Fibroblast of pulmonary artery (primary cell): ENCODE measurements around the gene TXLNB.

Experiments used
- DNase-seq: peaks from one replicate; pipeline ENCODE4 v3.0.0-alpha.2; 2010; ENCODE audit warnings: low read depth
- H3K4me3 ChIP-seq: replicated peaks from 2 replicates; pipeline ENCODE4 v1.5.1; 2011; ENCODE audit warnings: low read depth, mild to moderate bottlenecking, control low read depth, low read length, moderate library complexity
- TF ChIP-seq, protein P1 (sequence below): IDR thresholded peaks from 2 replicates; pipeline ENCODE4 v1.5.1; 2011; ENCODE audit warnings: mild to moderate bottlenecking, control low read depth, low read length, inconsistent platforms; ENCODE audit errors: missing control alignments

TXLNB gene

DNA sequence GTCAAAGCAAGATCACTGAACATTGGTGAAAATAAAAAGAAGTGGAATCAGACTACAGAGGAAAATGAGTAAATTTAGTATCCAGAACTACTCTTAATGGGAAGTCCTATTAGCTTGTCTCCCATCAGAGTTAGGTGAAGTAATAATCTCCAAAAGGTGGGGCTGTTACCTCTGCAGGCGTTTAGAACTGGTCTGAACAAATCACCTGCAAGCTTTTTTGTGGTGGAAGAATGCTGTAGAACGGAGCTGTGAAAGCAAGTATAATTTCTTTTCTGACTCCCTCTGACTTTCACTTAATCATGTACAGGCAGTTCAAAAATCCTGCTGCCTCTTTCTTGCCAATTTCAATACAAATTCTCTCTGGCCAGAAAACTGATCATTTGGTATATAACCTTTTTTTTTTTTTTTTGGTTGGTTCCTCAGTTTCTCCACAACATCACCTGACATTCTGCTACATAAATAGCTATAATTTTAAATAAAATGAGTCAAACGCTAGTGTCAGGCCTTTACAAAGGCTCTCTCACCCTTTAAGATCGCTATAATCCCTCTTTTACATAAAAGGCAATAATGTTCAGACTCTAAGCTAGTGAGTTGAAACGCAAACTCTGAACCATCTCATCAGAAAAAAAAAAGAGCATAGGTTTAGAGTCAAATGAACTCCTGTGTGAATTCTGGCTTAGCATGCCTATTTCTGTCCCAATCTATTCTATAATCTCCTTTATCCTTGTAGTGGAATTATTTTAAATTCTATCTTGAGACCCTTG lies 43.8 kb upstream of the TXLNB start:
- DNase-seq, result no peak
- TF ChIP-seq, protein P1, sequence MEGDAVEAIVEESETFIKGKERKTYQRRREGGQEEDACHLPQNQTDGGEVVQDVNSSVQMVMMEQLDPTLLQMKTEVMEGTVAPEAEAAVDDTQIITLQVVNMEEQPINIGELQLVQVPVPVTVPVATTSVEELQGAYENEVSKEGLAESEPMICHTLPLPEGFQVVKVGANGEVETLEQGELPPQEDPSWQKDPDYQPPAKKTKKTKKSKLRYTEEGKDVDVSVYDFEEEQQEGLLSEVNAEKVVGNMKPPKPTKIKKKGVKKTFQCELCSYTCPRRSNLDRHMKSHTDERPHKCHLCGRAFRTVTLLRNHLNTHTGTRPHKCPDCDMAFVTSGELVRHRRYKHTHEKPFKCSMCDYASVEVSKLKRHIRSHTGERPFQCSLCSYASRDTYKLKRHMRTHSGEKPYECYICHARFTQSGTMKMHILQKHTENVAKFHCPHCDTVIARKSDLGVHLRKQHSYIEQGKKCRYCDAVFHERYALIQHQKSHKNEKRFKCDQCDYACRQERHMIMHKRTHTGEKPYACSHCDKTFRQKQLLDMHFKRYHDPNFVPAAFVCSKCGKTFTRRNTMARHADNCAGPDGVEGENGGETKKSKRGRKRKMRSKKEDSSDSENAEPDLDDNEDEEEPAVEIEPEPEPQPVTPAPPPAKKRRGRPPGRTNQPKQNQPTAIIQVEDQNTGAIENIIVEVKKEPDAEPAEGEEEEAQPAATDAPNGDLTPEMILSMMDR, result no peak
- no peak overlapping the region for H3K4me3 ChIP-seq

DNA sequence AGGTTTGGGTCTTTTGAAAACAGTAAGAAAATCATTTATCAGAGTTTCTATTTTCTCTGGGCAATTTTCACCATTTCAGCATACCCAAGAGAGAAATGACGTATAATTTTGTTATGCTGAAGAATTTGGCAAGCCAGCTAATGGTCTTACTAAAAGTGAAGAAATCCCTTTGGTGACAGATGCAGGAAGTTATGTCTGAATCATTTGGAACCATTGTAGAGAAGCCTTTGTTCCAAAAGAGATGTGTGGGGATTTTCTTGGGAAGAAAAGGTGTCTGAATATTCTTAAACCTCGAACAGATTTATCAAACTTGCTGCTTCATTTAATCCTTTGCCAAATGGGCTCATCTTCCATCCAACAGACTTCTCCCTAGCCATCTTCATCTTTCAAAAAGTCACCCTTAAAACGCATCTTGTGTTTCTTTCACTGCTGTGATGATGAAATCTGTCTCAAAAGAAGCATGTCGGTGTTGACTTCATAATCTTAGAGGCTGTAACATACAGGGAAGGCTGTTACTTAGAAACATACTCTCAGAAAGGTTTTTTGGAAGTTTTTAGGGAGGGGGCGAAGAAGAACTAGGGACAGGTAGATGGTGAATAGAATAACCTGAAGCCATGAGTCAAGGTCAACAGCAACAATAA lies 43.1 kb upstream of the TXLNB start:
- TF ChIP-seq, protein P1, result no peak
- peak; percentile 97 for DNase-seq
- no peak overlapping the region for H3K4me3 ChIP-seq

DNA sequence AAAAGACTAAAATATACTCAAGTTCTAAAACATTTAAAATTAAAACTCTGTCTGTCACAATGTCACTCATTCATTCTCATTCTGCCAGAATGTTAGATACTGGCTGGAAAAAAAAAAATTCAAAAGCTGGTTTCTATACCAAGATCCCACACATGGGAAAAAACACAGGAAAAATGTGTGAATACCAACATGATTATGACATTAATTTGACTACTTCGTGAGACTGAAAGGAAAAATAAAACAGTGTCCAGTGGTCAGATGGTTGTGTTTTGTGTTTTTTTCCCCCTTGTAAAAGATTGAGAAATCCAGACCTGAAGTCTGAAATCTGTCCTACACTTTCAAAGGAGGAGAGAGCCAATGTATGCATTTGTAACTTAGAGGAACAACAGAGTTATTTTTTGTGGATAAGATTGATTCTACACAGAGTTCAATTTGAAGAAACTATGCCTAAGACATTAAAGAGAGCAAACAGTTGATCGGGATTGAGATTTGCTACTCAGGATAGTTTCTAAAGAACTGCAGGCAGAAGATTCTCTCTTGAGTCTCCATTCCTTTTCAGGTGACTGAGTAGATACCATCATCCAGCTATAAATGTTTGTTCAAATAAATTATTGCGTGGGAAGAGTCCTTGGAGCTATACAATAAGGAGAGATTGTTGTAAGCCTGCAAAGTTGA lies 39.2 kb upstream of the TXLNB start:
- no peak overlapping the region for H3K4me3 ChIP-seq
- peak; percentile 44 for DNase-seq
- TF ChIP-seq, protein P1, result no peak

DNA sequence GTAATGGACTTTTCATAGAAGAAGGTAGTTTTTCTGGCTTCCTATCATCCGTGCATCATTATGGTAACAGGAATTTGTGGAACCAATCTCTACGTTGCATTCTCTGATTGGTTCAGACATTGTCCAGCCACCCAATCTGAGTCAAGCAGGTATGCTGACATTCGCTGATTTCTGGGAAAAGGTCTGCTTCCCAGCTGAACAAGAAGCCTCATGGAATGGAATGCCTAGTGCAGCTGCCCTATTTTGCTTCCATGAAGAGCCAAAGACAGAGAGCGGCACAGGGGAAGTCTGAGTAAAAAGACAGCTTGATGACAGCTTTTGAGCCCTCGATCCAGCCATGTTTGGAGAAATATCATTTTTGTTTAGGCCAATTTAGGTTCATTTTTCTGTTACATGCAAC lies 38.5 kb upstream of the TXLNB start:
- DNase-seq, result no peak
- no peak overlapping the region for H3K4me3 ChIP-seq
- TF ChIP-seq, protein P1, result no peak

DNA sequence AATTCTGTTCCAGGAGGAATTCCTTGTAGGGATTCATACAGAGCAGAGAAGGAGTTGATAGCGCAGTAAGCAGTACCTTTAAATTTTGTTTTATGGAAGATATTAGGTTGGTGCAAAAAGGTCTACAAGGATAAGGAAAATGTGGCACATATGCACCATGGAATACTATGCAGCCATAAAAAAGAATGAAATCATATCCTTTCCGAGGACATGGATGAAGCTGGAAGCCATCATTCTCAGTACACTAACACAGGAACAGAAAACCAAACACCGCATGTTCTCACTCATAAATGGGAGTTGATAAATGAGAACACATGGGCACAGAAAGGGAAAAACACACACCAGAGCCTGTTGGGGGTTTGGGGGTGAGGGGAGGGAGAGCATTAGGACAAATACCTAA lies 37.4 kb upstream of the TXLNB start:
- TF ChIP-seq, protein P1, result no peak
- H3K4me3 ChIP-seq, result no peak overlapping the region
- no peak for DNase-seq

DNA sequence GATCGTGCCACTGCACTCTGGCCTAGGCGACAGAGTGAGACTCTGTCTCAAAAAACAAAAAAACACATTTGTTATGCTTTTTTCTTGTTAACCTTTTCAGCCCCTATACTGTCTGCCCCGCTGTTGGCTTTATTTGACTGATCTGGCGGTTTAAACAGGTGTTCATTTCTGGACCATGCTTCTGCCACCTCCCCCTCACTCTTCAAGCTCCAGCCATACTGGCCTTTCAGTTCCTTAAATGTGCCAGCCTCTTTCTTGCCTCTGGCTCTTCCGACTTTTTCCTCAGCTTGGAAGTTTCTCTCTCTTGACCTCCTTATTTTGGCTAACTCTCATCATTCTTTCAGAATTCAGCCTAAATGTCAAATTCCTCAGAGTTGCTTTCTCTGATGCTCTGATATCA lies 35.2 kb upstream of the TXLNB start:
- TF ChIP-seq, protein P1, result no peak
- no peak overlapping the region for H3K4me3 ChIP-seq
- no peak for DNase-seq
